A549 (cell line): ENCODE results near the gene MT2A. TPM values are rescaled to one million over a fixed set of nuclear protein-coding genes. Genes with fewer than 3 reads are reported as not detected.
A peak's percentile ranks its signal among the peaks of the same experiment; 100 is the strongest.

Source experiments
- CBX2 ChIP-seq: fragments of 200-600 bp; sonication (generic); IDR thresholded peaks from 2 replicates; pipeline ENCODE4 v1.6.1; 2016; ENCODE audit warnings: low read depth, mild to moderate bottlenecking, borderline replicate concordance
- CBX8 ChIP-seq: fragments of 200-600 bp; sonication (generic); IDR thresholded peaks from 2 replicates; pipeline ENCODE4 v1.6.1; 2016
- CHD4 ChIP-seq: fragments of 200-600 bp; sonication (generic); IDR thresholded peaks from 2 replicates; pipeline ENCODE4 v1.6.1; 2016; ENCODE audit warnings: antibody characterized with exemption, mild to moderate bottlenecking, borderline replicate concordance
- EHMT2 ChIP-seq: fragments of 200-600 bp; sonication (generic); IDR thresholded peaks from 2 replicates; pipeline ENCODE4 v1.6.1; 2016; ENCODE audit warnings: antibody characterized with exemption, low read depth, mild to moderate bottlenecking, moderate library complexity
- FOSB ChIP-seq: fragments of 250-450 bp; sonication (Bioruptor Pico); IDR thresholded peaks from 2 replicates; pipeline ENCODE4 v1.5.0; 2020; ENCODE audit warnings: mild to moderate bottlenecking, moderate library complexity
- FOXS1 ChIP-seq: fragments of 250-450 bp; sonication (Bioruptor Pico); IDR thresholded peaks from 2 replicates; pipeline ENCODE4 v1.5.0; 2020; ENCODE audit warnings: mild to moderate bottlenecking, moderate library complexity
- GATA3 ChIP-seq: IDR thresholded peaks from 2 replicates; pipeline ENCODE4 v1.6.1; 2012; ENCODE audit warnings: borderline replicate concordance
- HDAC2 ChIP-seq: fragments of 200-600 bp; sonication (generic); IDR thresholded peaks from 2 replicates; pipeline ENCODE4 v1.6.1; 2016
- HES2 ChIP-seq: fragments of >200 bp; sonication (Bioruptor Twin); formaldehyde crosslinking; IDR thresholded peaks from 2 replicates; pipeline ENCODE4 v1.6.1; 2016
- HEYL ChIP-seq: fragments of 250-450 bp; sonication (Bioruptor Pico); IDR thresholded peaks from 2 replicates; pipeline ENCODE4 v1.8.0; 2021; ENCODE audit warnings: mild to moderate bottlenecking, moderate library complexity
- HMGXB4 ChIP-seq: fragments of 250-450 bp; sonication (Bioruptor Pico); IDR thresholded peaks from 2 replicates; pipeline ENCODE4 v1.5.0; 2021; ENCODE audit warnings: mild to moderate bottlenecking, moderate library complexity, borderline replicate concordance
- JUN ChIP-seq, 2 experiments: fragments of >200 bp; sonication (Bioruptor Twin); formaldehyde crosslinking; IDR thresholded peaks; 2 replicates in 1 of 2; 3 replicates in 1 of 2; pipeline ENCODE4 v1.6.1; 2016 to 2017
- JUNB ChIP-seq: fragments of >200 bp; sonication (Bioruptor Twin); formaldehyde crosslinking; IDR thresholded peaks from 2 replicates; pipeline ENCODE4 v1.6.1; 2016
- KDM1A ChIP-seq: fragments of 200-600 bp; sonication (generic); IDR thresholded peaks from 2 replicates; pipeline ENCODE4 v1.6.1; 2016; ENCODE audit warnings: low read depth, mild to moderate bottlenecking
- MAFK ChIP-seq: fragments of 450-650 bp; IDR thresholded peaks from 2 replicates; pipeline ENCODE4 v1.6.1; 2014; ENCODE audit not compliant: partially characterized antibody
- MYC ChIP-seq: IDR thresholded peaks from 2 replicates; pipeline ENCODE4 v1.6.1; 2012; ENCODE audit warnings: mild to moderate bottlenecking, inconsistent platforms, low read length, improper control_type of control experiment, borderline replicate concordance
- NPAS2 ChIP-seq: fragments of 250-450 bp; sonication (Bioruptor Pico); IDR thresholded peaks from 2 replicates; pipeline ENCODE4 v1.8.0; 2022; ENCODE audit warnings: mild to moderate bottlenecking, moderate library complexity, borderline replicate concordance
- NR3C1 ChIP-seq: fragments of >200 bp; sonication (Bioruptor Twin); formaldehyde crosslinking; IDR thresholded peaks from 3 replicates; pipeline ENCODE4 v1.6.1; 2017
- POLR2A ChIP-seq: IDR thresholded peaks from 2 replicates; pipeline ENCODE4 v1.6.1; 2012; ENCODE audit warnings: mild to moderate bottlenecking, low read length
- POLR2AphosphoS2 ChIP-seq: conservative IDR thresholded peaks from 2 replicates; pipeline ENCODE4 v1.6.1; 2012; ENCODE audit warnings: low read length, improper control_type of control experiment, inconsistent platforms
- RAD21 ChIP-seq, 2 experiments: fragments of >200 bp in 1 of 2; sonication (Bioruptor Twin) in 1 of 2; formaldehyde crosslinking in 1 of 2; IDR thresholded peaks in 1 of 2; conservative IDR thresholded peaks in 1 of 2; 2 replicates in 1 of 2; 3 replicates in 1 of 2; pipeline ENCODE4 v1.6.1; 2012 to 2018; ENCODE audit warnings: inconsistent platforms in 1 of 2
- RARB ChIP-seq: fragments of 250-450 bp; sonication (Bioruptor Pico); IDR thresholded peaks from 2 replicates; pipeline ENCODE4 v1.8.0; 2021; ENCODE audit warnings: mild to moderate bottlenecking, moderate library complexity
- RCOR1 ChIP-seq: fragments of 150-350 bp; IDR thresholded peaks from 2 replicates; pipeline ENCODE4 v1.6.1; 2014; ENCODE audit warnings: antibody characterized with exemption, low read length, low read depth
- REST ChIP-seq: fragments of 200-600 bp; sonication (generic); IDR thresholded peaks from 2 replicates; pipeline ENCODE4 v1.6.1; 2016; ENCODE audit warnings: antibody characterized with exemption, mild to moderate bottlenecking, moderate library complexity
- RFX5 ChIP-seq: fragments of 450-650 bp; IDR thresholded peaks from 2 replicates; pipeline ENCODE4 v1.7.1; 2014; ENCODE audit warnings: antibody characterized with exemption, mild to moderate bottlenecking, moderate library complexity
- USF2 ChIP-seq: fragments of 450-650 bp; IDR thresholded peaks from 2 replicates; pipeline ENCODE4 v1.6.1; 2014; ENCODE audit warnings: antibody characterized with exemption
- ZFP36 ChIP-seq: fragments of 450-650 bp; IDR thresholded peaks from 2 replicates; pipeline ENCODE4 v1.6.1; 2014; ENCODE audit warnings: borderline replicate concordance; ENCODE audit not compliant: partially characterized antibody
- ZSCAN20 ChIP-seq: fragments of 250-450 bp; sonication (Bioruptor Pico); IDR thresholded peaks from 2 replicates; pipeline ENCODE4 v1.8.0; 2022; ENCODE audit warnings: mild to moderate bottlenecking, moderate library complexity
- polyA plus RNA-seq, 4 experiments: library from polyadenylated mRNA; depleted of rRNA in 3 of 4; stranded (reverse); fragments of >200 nt; fragmentation: RNase III in 1 of 4; extraction: RNeasy Plus Mini Kit Qiagen cat#74134 plus additional on column Dnase treatment in 1 of 4; gene quantifications; 2 replicates in 3 of 4; 3 replicates in 1 of 4; pipeline ENCODE4 v1.2.3, GENCODE V29; 2011 to 2017
- TF ChIP-seq, protein P1 (sequence below): fragments of >200 bp; sonication (Bioruptor Twin); formaldehyde crosslinking; IDR thresholded peaks from 3 replicates; pipeline ENCODE4 v1.5.1; 2016
- TF ChIP-seq, protein P2 (sequence below): fragments of >200 bp; sonication (Bioruptor Twin); formaldehyde crosslinking; IDR thresholded peaks from 3 replicates; pipeline ENCODE4 v1.6.1; 2016
- TF ChIP-seq, protein P3 (sequence below): IDR thresholded peaks from 2 replicates; pipeline ENCODE4 v1.6.1; 2012; ENCODE audit warnings: low read depth, borderline replicate concordance
- TF ChIP-seq, protein P4 (sequence below): fragments of 150-350 bp; IDR thresholded peaks from 2 replicates; pipeline ENCODE4 v1.6.1; 2014; ENCODE audit warnings: low read depth, mild to moderate bottlenecking, low read length

The MT2A gene
- polyA plus RNA-seq, 2 of the 4 experiments (the other 2 are of a cell fraction), result 39.1 to 305 TPM

GRCh38 chr16:56606476-56607108 lies 1.8 kb upstream of the MT2A start (continued):
- TF ChIP-seq FOSB (CRISPR knock-in tag) (no peak), RFX5 (no peak), HEYL (CRISPR knock-in tag) (no peak), NPAS2 (CRISPR knock-in tag) (no peak), USF2 (no peak), MAFK (no peak), EHMT2 (no peak), HES2 (no peak), JUN (IDR thresholded peaks at IDR 0.05) (peak in 1 of 2 experiments; percentile 84; a peak in 4 of 5 replicates), POLR2AphosphoS2 (no peak), RARB (no peak), GATA3 (peak; percentile 82), ZSCAN20 (CRISPR knock-in tag) (0 out of 2 replicates have a peak, but pooled peaks have one; percentile 55), JUNB (peak; percentile 91), CBX2 (no peak), RAD21 (conservative IDR thresholded peaks at IDR 0.05 in 1 of 2, IDR thresholded peaks at IDR 0.05 in 1 of 2) (no peak), CHD4 (no peak), POLR2A (no peak), HDAC2 (no peak), KDM1A (no peak), REST (no peak), ZFP36 (no peak), HMGXB4 (CRISPR knock-in tag) (no peak), RCOR1 (no peak), NR3C1 (no peak), MYC (0 out of 2 replicates have a peak, but pooled peaks have one; percentile 22), CBX8 (no peak), FOXS1 (CRISPR knock-in tag) (peak; percentile 25; the same call in 1 of the 2 replicates)
- TF ChIP-seq, protein P1, sequence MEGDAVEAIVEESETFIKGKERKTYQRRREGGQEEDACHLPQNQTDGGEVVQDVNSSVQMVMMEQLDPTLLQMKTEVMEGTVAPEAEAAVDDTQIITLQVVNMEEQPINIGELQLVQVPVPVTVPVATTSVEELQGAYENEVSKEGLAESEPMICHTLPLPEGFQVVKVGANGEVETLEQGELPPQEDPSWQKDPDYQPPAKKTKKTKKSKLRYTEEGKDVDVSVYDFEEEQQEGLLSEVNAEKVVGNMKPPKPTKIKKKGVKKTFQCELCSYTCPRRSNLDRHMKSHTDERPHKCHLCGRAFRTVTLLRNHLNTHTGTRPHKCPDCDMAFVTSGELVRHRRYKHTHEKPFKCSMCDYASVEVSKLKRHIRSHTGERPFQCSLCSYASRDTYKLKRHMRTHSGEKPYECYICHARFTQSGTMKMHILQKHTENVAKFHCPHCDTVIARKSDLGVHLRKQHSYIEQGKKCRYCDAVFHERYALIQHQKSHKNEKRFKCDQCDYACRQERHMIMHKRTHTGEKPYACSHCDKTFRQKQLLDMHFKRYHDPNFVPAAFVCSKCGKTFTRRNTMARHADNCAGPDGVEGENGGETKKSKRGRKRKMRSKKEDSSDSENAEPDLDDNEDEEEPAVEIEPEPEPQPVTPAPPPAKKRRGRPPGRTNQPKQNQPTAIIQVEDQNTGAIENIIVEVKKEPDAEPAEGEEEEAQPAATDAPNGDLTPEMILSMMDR, result no peak
- TF ChIP-seq, protein P2, sequence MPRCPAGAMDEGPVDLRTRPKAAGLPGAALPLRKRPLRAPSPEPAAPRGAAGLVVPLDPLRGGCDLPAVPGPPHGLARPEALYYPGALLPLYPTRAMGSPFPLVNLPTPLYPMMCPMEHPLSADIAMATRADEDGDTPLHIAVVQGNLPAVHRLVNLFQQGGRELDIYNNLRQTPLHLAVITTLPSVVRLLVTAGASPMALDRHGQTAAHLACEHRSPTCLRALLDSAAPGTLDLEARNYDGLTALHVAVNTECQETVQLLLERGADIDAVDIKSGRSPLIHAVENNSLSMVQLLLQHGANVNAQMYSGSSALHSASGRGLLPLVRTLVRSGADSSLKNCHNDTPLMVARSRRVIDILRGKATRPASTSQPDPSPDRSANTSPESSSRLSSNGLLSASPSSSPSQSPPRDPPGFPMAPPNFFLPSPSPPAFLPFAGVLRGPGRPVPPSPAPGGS, result no peak; the same call in 2 of the 3 replicates
- TF ChIP-seq, protein P3, sequence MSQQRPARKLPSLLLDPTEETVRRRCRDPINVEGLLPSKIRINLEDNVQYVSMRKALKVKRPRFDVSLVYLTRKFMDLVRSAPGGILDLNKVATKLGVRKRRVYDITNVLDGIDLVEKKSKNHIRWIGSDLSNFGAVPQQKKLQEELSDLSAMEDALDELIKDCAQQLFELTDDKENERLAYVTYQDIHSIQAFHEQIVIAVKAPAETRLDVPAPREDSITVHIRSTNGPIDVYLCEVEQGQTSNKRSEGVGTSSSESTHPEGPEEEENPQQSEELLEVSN, result no peak
- TF ChIP-seq, protein P4, sequence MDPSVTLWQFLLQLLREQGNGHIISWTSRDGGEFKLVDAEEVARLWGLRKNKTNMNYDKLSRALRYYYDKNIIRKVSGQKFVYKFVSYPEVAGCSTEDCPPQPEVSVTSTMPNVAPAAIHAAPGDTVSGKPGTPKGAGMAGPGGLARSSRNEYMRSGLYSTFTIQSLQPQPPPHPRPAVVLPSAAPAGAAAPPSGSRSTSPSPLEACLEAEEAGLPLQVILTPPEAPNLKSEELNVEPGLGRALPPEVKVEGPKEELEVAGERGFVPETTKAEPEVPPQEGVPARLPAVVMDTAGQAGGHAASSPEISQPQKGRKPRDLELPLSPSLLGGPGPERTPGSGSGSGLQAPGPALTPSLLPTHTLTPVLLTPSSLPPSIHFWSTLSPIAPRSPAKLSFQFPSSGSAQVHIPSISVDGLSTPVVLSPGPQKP, result no peak
